Upper lobe of left lung (tissue), 6 donors: ENCODE measurements around the gene KIRREL3. TPM values are rescaled to one million over a fixed set of nuclear protein-coding genes. Genes with fewer than 3 reads are reported as not detected.

Source experiments
- ATAC-seq, 2 donors: fragments of 200-7000 bp; cut with Tn5 transposase; one replicate each; pipeline ENCODE4 v1.9.1; 2022; ENCODE audit warnings: mild to moderate bottlenecking in 2 of 2, moderate library complexity in 2 of 2; ENCODE audit not compliant: low FRiP score in 2 of 2
- DNase-seq, 2 donors: peaks; one replicate each; pipeline ENCODE4 v3.0.0-alpha.2; 2019 to 2020
- H3K27ac ChIP-seq, 4 donors: fragments of 200-600 bp; sonication (generic); one replicate each; pipeline ENCODE4 v1.5.1; 2016 to 2019
- H3K27me3 ChIP-seq, 4 donors: fragments of 200-600 bp; sonication (generic); one replicate each; pipeline ENCODE4 v1.5.1; 2017 to 2019
- H3K36me3 ChIP-seq, 4 donors: fragments of 200-600 bp; sonication (generic); one replicate each; pipeline ENCODE4 v1.5.1; 2016 to 2019
- H3K4me1 ChIP-seq, 4 donors: fragments of 200-600 bp; sonication (generic); one replicate each; pipeline ENCODE4 v1.5.1; 2018 to 2019
- H3K4me3 ChIP-seq, 4 donors: fragments of 200-600 bp; sonication (generic); one replicate each; pipeline ENCODE4 v1.5.1; 2017 to 2019; ENCODE audit warnings: mild to moderate bottlenecking in 2 of 4, moderate library complexity in 1 of 4
- H3K9me3 ChIP-seq, 4 donors: fragments of 200-600 bp; sonication (generic); one replicate each; pipeline ENCODE4 v1.5.1; 2018 to 2019
- CTCF ChIP-seq, 6 experiments: fragments of 450-650 bp in 4 of 6; fragments of 200-600 bp in 2 of 6; sonication (generic) in 2 of 6; IDR thresholded peaks; one replicate each; pipeline ENCODE4 v1.5.1; 2016 to 2019; ENCODE audit warnings: antibody characterized with exemption in 6 of 6
- EP300 ChIP-seq, 4 donors: sonication (generic); formaldehyde crosslinking; IDR thresholded peaks; one replicate each; pipeline ENCODE4 v1.5.1; 2017; ENCODE audit warnings: antibody characterized with exemption in 4 of 4, control low read depth in 2 of 4
- POLR2A ChIP-seq, 4 donors: fragments of 450-650 bp; IDR thresholded peaks; one replicate each; pipeline ENCODE4 v1.5.1; 2016 to 2017; ENCODE audit warnings: antibody characterized with exemption in 4 of 4, mild to moderate bottlenecking in 2 of 4
- POLR2AphosphoS5 ChIP-seq, 2 donors: sonication (generic); formaldehyde crosslinking; IDR thresholded peaks; one replicate each; pipeline ENCODE4 v1.5.1; 2017; ENCODE audit warnings: antibody characterized with exemption in 2 of 2
- WGBS, 2 donors: methylation state at CpG; one replicate each; pipeline ENCODE4 v1.1.5; 2017 to 2018; 5-methylcytosine and 5-hydroxymethylcytosine counted together
- total RNA-seq, 6 donors: library from RNA; depleted of rRNA in 4 of 6; stranded (reverse); fragments of >200 nt in 4 of 6; gene quantifications; one replicate each; pipeline versions ENCODE4 v1.1.0 to v1.2.1, GENCODE V29; 2016 to 2021
- donor health status: DM: no; HTN: no; CAD: no; lungs with moderate emphysema.
- donor health status: DM: no; HTN: yes; CAD: no; lungs with severe emphysema.

The KIRREL3 gene
- total RNA-seq, 6 donors from 2014 or later = 0.22 to 0.24 TPM; not detected in 4

- ATAC-seq = no peak
- DNase-seq = no peak
- TF ChIP-seq EP300 (IDR thresholded peaks at IDR 0.05) (no peak), POLR2AphosphoS5 (IDR thresholded peaks at IDR 0.05) (no peak), CTCF (IDR thresholded peaks at IDR 0.05) (no peak), POLR2A (IDR thresholded peaks at IDR 0.05) (no peak)
- 75 to 77% methylated on average over 10 of the region's 10 CpGs for WGBS, 2 donors
- Histone ChIP-seq H3K36me3 (no peaks in the 10 kb centered on the region), H3K9me3 (no peaks in the 10 kb centered on the region), H3K4me3 (no peak overlapping the region), H3K27ac (no peak overlapping the region), H3K4me1 (no peaks in the 10 kb centered on the region), H3K27me3 (no peaks in the 10 kb centered on the region)
These were observed 486.4 kb downstream of the KIRREL3 start for GRCh38 chr11:126514061-126514693.

- no peak for DNase-seq
- H3K4me1 ChIP-seq = no peaks in the 10 kb centered on the region
- H3K27ac ChIP-seq = no peak overlapping the region
- H3K9me3 ChIP-seq = no peaks in the 10 kb centered on the region
- TF ChIP-seq POLR2AphosphoS5 (IDR thresholded peaks at IDR 0.05) (no peak), POLR2A (IDR thresholded peaks at IDR 0.05) (no peak), EP300 (IDR thresholded peaks at IDR 0.05) (no peak), CTCF (IDR thresholded peaks at IDR 0.05) (no peak)
- H3K36me3 ChIP-seq = no peaks in the 10 kb centered on the region
- H3K4me3 ChIP-seq = no peak overlapping the region
- no peaks in the 10 kb centered on the region for H3K27me3 ChIP-seq
- WGBS, 2 donors = 71 to 74% methylated on average over 9 to 11 of the region's 11 CpGs
- no peak for ATAC-seq
These were observed 487.5 kb downstream of the KIRREL3 start for GRCh38 chr11:126512741-126513715.

DNA sequence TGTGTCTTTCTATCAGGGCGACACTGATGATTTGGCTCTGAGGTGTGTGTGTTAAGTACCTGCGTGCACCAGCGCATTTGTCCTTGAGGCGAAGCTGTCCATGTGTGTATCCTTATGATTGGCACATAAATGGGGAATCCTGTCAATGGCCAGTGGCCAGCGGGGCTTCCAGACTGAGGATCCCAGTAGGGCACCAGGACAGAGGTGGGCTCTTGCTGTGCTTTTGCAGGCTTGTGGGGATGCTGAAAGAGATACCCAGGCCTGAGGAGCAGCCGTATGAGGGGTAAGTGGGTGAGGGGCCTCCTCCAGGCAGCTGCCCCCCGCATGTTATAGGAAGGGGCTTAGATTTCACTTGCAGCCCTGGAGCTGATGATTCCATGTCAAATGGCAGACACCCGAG is 488.3 kb downstream of the KIRREL3 start:
- DNase-seq (no peak), ATAC-seq (no peak)
- Histone ChIP-seq H3K9me3 (peaks cover 0 to under 1% (median 0%) of the 10 kb centered on the region in 4 donors), H3K27ac (no peak overlapping the region), H3K27me3 (no peaks in the 10 kb centered on the region), H3K36me3 (no peaks in the 10 kb centered on the region), H3K4me1 (no peaks in the 10 kb centered on the region), H3K4me3 (no peak overlapping the region)
- whole genome bisulfite sequencing, 2 donors = 92 to 93% methylated on average over 4 to 8 of the region's 8 CpGs
- TF ChIP-seq EP300 (IDR thresholded peaks at IDR 0.05) (no peak), POLR2A (IDR thresholded peaks at IDR 0.05) (no peak), CTCF (IDR thresholded peaks at IDR 0.05) (no peak), POLR2AphosphoS5 (IDR thresholded peaks at IDR 0.05) (no peak)

- WGBS, 2 donors = 78 to 87% methylated on average over 12 to 14 of the region's 14 CpGs
- Histone ChIP-seq H3K27me3 (no peaks in the 10 kb centered on the region), H3K27ac (no peak overlapping the region), H3K4me1 (no peaks in the 10 kb centered on the region), H3K4me3 (no peak overlapping the region), H3K36me3 (no peaks in the 10 kb centered on the region), H3K9me3 (peaks cover 0 to 7% (median 2%) of the 10 kb centered on the region in 4 donors)
- ATAC-seq (no peak), DNase-seq (no peak)
- TF ChIP-seq POLR2AphosphoS5 (IDR thresholded peaks at IDR 0.05) = no peak
- no peak for TF ChIP-seq POLR2A (IDR thresholded peaks at IDR 0.05)
These were observed 489.0 kb downstream of the KIRREL3 start for GRCh38 chr11:126511475-126512115.
